Stimulated activated CD8-positive, alpha-beta memory T cell treated with anti-CD3 and anti-CD28 coated beads, Interleukin-7, amount 100 ng/mL, for 48 hours (primary cell): ENCODE measurements around the gene MADCAM1.

Source experiments
- DNase-seq, 2 donors: peaks; one replicate each; pipeline ENCODE4 v3.0.0-alpha.2; 2020; ENCODE audit warnings: low read depth in 1 of 2; ENCODE audit errors: extremely low read depth in 1 of 2

Gene MADCAM1

GRCh38 chr19:507286-508203, 11.3 kb downstream of the MADCAM1 start, which contains the start of gene TPGS1:
TSS of gene TPGS1 (plus strand) at chr19:507497. CDS start at chr19:507507, 10 bp downstream.
- DNase-seq, result peak; percentile 76 to 83

- DNase-seq, result no peak
Observed at GRCh38 chr19:508204-509150, 12.2 kb downstream of the MADCAM1 start.

GRCh38 chr19:510606-511100, 14.4 kb downstream of the MADCAM1 start:
- DNase-seq, result peak; percentile 89 to 92

- peak; percentile 61 to 75 for DNase-seq
Observed at GRCh38 chr19:511101-511851, 15.0 kb downstream of the MADCAM1 start.

- no peak for DNase-seq
Observed at GRCh38 chr19:512547-513365, 16.5 kb downstream of the MADCAM1 start.

DNA sequence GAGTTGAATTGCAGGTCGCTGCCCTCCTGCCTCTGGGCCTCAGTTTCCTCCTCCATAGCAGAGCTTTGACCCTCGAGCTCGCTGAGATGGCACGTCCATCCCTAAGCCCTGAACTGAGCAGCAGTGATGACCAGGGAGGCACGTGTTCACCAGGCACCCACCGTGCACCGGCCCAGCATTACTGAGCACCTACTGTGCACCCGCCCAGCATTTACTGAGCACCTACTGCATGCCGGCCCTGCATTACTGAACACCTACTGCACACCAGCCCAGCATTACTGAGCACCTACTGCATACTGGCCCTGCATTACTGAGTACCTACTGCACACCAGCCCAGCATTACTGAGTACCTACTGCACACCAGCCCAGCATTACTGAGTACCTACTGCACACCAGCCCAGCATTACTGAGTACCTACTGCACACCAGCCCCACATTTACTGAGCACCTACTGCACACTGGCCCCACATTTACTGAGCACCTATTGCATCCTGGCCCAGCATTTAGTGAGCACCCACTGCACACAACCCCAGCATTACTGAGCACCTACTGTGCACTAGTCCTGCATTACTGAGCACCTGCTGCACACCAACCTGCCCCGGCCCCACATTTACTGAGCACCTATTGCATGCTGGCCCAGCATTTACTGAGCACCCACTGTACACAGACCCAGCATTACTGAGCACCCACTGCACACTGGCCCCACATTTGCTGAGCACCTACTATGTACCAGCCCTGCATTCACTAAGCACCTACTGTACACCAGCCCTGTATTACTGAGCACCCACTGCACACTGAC, 17.3 kb downstream of the MADCAM1 start:
- no peak for DNase-seq

DNA sequence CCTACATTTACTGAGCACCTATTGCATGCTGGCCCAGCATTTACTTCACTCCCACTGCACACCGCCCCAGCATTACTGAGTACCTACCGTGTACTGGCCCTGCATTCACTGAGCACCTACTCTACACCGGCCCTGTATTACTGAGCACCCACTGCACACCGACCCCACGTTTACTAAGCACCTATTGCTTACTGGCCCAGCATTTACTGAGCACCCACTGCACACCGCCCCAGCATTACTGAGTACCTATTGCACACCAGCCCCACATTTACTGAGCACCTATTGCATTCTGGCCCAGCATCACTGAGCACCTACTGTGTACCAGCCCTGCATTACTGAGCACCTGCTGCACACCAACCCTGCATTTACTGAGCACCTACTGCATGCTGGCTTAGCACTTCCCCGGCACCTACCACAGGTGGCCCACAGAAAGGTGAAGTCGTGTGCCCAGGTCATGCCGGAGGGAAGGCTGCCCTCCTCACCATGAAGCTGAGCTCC, 17.9 kb downstream of the MADCAM1 start:
- no peak for DNase-seq

- no peak for DNase-seq
Observed at GRCh38 chr19:517721-518597, 21.7 kb downstream of the MADCAM1 start.

DNA sequence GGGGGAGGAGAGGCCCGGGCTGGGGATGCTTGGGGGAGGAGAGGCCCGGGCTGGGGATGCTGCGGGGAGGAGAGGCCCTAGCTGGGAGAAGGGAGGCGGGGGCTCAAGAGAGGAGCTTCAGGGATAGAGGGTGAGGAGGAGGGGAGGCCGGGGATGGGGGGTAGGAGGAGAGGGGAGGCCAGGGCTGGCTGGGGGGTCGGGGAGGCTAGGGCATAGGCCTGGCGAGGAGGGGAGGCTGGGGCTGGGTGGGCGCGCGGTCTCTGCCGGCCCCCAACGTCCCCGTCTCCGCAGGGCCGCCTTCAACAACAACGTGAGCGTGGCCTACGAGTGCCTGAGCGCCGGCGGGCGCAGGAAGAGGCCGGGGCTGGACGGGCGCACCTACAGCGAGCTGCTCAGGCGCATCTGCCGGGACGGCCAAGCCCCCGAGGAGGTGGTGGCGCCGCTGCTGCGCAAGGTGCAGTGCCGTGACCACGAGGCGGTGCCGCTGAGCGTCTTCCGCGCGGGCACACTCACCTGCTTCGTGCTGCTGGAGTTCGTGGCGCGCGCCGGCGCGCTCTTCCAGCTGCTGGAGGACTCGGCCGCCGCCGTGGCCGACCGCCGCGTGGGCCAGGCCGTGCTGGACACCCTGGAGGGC, 22.4 kb downstream of the MADCAM1 start:
- peak in 1 of 2 donors; percentile 39 for DNase-seq

DNA sequence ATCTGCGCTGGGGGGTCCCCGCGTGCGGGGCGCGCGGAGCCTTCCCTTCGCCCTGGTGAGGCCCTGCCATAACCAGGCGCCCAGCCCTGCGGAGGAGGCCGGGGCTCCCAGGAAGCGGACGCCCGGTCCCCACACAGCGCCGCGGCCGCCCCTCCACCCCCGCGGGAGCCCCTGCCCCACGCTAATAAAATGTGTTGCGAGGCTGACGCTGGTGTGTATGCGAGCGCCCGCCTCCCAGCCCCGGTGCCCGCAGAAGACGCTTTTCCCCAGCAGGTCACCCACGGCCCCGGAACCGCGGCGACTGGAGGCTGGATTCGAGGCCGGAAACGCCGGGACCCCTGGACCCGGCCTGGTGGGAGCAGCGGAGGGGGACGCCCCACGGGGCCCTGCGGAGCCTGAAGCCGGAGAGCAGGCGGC, 23.2 kb downstream of the MADCAM1 start:
- no peak for DNase-seq

- DNase-seq, result no peak
Observed at GRCh38 chr19:522726-523125, 26.4 kb downstream of the MADCAM1 start.

DNA sequence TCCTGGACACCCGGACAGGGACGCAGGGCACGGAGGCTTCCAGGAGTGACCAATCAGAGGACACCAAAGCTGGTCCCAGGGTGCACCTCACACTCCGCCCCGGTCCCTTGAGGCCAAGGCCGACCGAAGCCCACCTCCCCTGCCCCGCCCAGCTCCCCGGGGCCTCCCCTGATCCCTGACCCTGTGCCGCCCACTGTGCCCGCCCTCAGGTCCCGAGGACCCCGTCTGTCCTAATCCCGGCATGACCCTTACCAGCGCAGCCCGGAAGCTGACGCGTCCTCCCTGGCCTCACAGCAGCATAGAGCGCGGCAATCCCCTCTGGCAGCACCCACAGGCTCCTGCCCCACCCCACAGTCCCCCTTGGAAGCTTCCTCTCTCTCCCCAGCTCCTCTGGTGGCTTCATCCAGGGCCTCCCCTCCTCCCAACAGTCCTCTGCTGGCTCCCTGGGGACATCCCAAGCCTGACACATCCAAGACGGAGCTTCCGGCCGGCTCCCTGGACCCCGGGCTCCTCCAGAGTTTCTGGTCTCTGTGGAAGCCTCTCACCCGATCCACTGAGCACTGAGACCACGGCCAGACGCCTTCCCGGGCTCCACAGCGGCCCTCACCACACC, 27.9 kb downstream of the MADCAM1 start:
- DNase-seq, result no peak

GRCh38 chr19:525029-525428, 28.7 kb downstream of the MADCAM1 start:
- no peak for DNase-seq

GRCh38 chr19:525857-526419, 29.7 kb downstream of the MADCAM1 start:
- no peak for DNase-seq

DNA sequence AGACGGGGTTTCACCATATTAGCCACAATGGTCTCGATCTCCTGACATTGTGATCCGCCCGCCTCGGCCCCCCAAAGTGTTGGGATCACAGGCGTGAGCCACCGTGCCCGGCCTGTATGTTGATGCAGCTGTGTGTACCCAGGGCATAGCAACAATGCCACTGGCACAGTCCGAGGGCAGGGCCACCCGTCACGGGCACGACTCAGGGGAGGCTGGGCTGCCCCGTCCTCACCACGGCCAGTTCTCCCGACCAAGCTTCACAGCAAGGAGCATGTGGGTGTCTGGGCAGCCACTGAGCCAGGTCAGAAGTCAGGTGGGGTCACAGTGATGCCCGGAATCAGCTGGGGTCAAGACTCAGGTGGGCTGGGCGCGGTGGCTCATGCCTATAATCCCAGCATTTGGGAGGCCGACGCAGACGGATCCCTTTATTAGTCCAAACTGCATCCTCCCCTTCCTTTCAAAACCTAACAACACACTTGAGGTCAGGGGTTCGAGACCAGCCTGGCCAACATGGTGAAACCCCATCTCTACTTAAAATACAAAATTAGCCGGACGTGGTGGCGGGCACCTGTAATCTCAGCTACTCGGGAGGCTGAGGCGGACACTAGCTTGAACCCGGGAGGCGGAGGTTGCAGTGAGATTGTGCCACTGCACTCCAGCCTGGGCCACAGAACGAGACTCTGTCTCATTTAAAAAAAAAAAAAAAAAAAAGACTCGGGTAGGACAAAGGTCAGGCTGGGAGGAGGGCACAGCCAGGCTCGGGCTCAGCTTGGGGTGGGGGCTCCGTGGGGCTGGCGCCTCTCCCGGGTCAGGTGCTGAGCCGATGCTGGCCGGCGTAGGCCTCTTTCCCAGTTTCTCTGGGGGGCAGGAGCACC, 34.1 kb downstream of the MADCAM1 start:
- no peak for DNase-seq
